Neural progenitor cell (in vitro differentiated cells): ENCODE data around the gene MTNR1B. TPM values are rescaled to one million over a fixed set of nuclear protein-coding genes. Genes with fewer than 3 reads are reported as not detected.

Source experiments
- DNase-seq: peaks from one replicate; pipeline ENCODE4 v3.0.0-alpha.2; 2016; ENCODE audit warnings: low spot score
- H2AFZ ChIP-seq: fragments of 200-600 bp; sonication (generic); replicated peaks from 2 replicates; pipeline ENCODE4 v1.6.1; 2016; ENCODE audit warnings: antibody characterized with exemption
- H3F3A ChIP-seq: fragments of 200-600 bp; sonication (generic); 2 replicates; pipeline ENCODE4 v1.6.1; 2016; ENCODE audit warnings: antibody characterized with exemption, low read depth
- H3K27ac ChIP-seq: fragments of 200-600 bp; sonication (generic); 2 replicates; pipeline ENCODE4 v1.5.1; 2016; ENCODE audit warnings: mild to moderate bottlenecking
- H3K27me3 ChIP-seq: fragments of 200-600 bp; sonication (generic); 2 replicates; pipeline ENCODE4 v1.6.1; 2016; ENCODE audit warnings: mild to moderate bottlenecking, moderate library complexity
- H3K36me3 ChIP-seq: fragments of 200-600 bp; sonication (generic); 2 replicates; pipeline ENCODE4 v1.5.1; 2016
- H3K4me1 ChIP-seq: fragments of 200-600 bp; sonication (generic); 2 replicates; pipeline ENCODE4 v1.6.1; 2016; ENCODE audit warnings: mixed run types
- H3K4me2 ChIP-seq: fragments of 200-600 bp; sonication (generic); 2 replicates; pipeline ENCODE4 v1.6.1; 2016
- H3K4me3 ChIP-seq: fragments of 200-600 bp; sonication (generic); 2 replicates; pipeline ENCODE4 v1.5.1; 2016
- H3K79me2 ChIP-seq: fragments of 200-600 bp; sonication (generic); 2 replicates; pipeline ENCODE4 v1.6.1; 2016; ENCODE audit warnings: low read depth
- H3K9ac ChIP-seq: fragments of 200-600 bp; sonication (generic); 2 replicates; pipeline ENCODE4 v1.6.1; 2016
- H3K9me3 ChIP-seq: fragments of 200-600 bp; sonication (generic); 2 replicates; pipeline ENCODE4 v1.5.1; 2016; ENCODE audit warnings: low read depth
- H4K20me1 ChIP-seq: fragments of 200-600 bp; sonication (generic); 2 replicates; pipeline ENCODE4 v1.6.1; 2016; ENCODE audit warnings: low read depth
- H3K27ac Mint-ChIP-seq: 3 replicates; pipeline ENCODE4 v1.8.0; 2021; ENCODE audit warnings: mixed read lengths
- H3K27me3 Mint-ChIP-seq: 2 replicates; pipeline ENCODE4 v1.8.0; 2022; ENCODE audit warnings: low read depth, mild to moderate bottlenecking, inconsistent platforms, moderate library complexity, mixed read lengths; ENCODE audit not compliant: insufficient read depth
- H3K36me3 Mint-ChIP-seq: 3 replicates; pipeline ENCODE4 v1.8.0; 2021; ENCODE audit warnings: mixed read lengths
- H3K4me1 Mint-ChIP-seq: 3 replicates; pipeline ENCODE4 v1.8.0; 2021; ENCODE audit warnings: mixed read lengths
- H3K4me3 Mint-ChIP-seq: 3 replicates; pipeline ENCODE4 v1.8.0; 2021; ENCODE audit warnings: mild to moderate bottlenecking, moderate library complexity, mixed read lengths
- H3K9me3 Mint-ChIP-seq: 3 replicates; pipeline ENCODE4 v1.8.0; 2020; ENCODE audit warnings: mixed read lengths
- EZH2 ChIP-seq: fragments of 200-600 bp; sonication (generic); IDR thresholded peaks from 2 replicates; pipeline ENCODE4 v1.6.1; 2017; ENCODE audit warnings: antibody characterized with exemption, mild to moderate bottlenecking, moderate library complexity
- EZH2phosphoT487 ChIP-seq: fragments of 200-600 bp; sonication (generic); IDR thresholded peaks from 2 replicates; pipeline ENCODE4 v1.6.1; 2017; ENCODE audit warnings: antibody characterized with exemption
- total RNA-seq: library from RNA; depleted of rRNA; stranded (reverse); fragments of >200 nt; gene quantifications from 2 replicates; pipeline ENCODE4 v1.2.3, GENCODE V29; 2015; ENCODE audit warnings: low replicate concordance
- TF ChIP-seq, protein P1 (sequence below): fragments of 200-600 bp; sonication (generic); IDR thresholded peaks from 2 replicates; pipeline ENCODE4 v1.5.1; 2017; ENCODE audit warnings: antibody characterized with exemption, mild to moderate bottlenecking

The MTNR1B gene
- total RNA-seq, 1 donor from 2014 or later: not detected

DNA sequence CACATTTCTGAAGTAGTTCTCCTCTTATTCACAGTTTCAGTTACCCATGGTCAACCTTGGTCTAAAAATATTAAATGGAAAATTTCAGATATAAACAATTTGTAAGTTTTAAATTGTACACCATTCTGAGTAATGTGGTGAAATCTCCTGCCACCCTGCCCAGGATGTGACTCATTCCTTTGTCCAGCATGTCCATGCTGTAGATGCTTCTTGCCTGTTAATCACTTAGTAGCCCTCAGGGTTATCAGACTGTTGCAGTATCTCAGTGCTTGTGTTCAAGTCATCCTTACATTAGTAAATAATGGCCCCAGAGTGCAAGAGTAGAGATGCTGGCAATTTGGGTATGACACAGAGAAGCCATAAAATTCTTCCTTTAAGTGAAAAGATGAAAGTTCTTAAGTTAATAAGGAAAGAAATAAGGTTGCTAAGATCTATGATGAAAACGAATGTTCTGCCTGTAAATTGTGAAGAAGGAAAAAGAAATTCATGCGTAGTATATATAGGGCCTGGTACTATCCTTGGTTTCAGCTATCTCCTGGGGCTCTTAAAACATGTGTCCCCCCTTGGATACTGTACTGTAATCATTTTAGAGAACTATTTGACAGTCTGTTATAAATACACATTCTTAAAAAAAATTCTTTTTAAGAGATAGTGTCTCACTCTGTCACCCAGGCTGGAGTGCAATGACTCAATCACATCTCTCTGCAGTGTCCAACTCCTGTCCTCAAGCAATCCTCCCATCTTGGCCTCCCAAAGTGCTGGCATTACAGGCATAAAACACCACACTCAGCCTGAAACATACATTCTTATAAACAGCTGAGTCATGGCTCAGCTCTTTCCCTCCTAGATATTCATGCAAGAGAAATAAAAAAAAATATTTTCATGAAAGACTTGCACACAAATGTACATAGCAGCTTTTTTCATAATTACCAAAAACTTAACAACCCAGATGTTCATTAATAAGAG, 31.3 kb downstream of the MTNR1B start:
- TF ChIP-seq EZH2: no peak
- TF ChIP-seq, protein P1, sequence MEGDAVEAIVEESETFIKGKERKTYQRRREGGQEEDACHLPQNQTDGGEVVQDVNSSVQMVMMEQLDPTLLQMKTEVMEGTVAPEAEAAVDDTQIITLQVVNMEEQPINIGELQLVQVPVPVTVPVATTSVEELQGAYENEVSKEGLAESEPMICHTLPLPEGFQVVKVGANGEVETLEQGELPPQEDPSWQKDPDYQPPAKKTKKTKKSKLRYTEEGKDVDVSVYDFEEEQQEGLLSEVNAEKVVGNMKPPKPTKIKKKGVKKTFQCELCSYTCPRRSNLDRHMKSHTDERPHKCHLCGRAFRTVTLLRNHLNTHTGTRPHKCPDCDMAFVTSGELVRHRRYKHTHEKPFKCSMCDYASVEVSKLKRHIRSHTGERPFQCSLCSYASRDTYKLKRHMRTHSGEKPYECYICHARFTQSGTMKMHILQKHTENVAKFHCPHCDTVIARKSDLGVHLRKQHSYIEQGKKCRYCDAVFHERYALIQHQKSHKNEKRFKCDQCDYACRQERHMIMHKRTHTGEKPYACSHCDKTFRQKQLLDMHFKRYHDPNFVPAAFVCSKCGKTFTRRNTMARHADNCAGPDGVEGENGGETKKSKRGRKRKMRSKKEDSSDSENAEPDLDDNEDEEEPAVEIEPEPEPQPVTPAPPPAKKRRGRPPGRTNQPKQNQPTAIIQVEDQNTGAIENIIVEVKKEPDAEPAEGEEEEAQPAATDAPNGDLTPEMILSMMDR: no peak
- no peak for TF ChIP-seq EZH2phosphoT487
- H3K27me3 Mint-ChIP-seq: no peaks in the 10 kb centered on the region
- Histone ChIP-seq H4K20me1 (no peaks in the 10 kb centered on the region), H3F3A (no peaks in the 10 kb centered on the region), H3K9ac (no peak overlapping the region), H3K4me1 (no peaks in the 10 kb centered on the region), H3K4me3 (no peak overlapping the region), H3K79me2 (no peaks in the 10 kb centered on the region), H3K27me3 (no peaks in the 10 kb centered on the region), H3K4me2 (no peak overlapping the region), H3K9me3 (no peaks in the 10 kb centered on the region), H2AFZ (no peak overlapping the region), H3K27ac (no peak overlapping the region), H3K36me3 (no peaks in the 10 kb centered on the region)
- no peaks in the 10 kb centered on the region for H3K36me3 Mint-ChIP-seq
- H3K4me1 Mint-ChIP-seq: peaks cover 9% of the 10 kb centered on the region
- H3K27ac Mint-ChIP-seq: no peak overlapping the region
- DNase-seq: no peak
- peaks cover 9% of the 10 kb centered on the region for H3K9me3 Mint-ChIP-seq
- no peak overlapping the region for H3K4me3 Mint-ChIP-seq

DNA sequence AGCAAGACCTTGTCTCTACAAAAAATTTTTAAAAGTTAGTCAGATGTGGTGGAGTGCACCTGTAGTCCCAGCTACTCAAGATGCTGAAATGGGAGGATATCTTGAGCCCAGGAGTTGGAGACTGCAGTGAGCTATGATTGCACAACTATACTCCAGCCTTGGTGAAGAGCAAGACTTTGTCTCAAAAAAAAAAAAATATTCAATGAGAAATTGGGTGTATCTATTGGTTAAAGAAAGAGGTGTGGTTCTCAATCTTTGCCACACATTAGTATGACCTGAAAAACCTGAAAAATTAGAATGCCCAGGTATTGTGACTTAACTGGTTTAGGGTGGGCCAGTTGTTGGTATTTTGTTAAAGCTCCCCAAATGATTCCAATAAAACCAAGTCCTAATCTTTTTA, 32.4 kb downstream of the MTNR1B start:
- no peak overlapping the region for H3K27ac Mint-ChIP-seq
- H3K9me3 Mint-ChIP-seq: peaks cover 12% of the 10 kb centered on the region
- H3K36me3 Mint-ChIP-seq: no peaks in the 10 kb centered on the region

DNA sequence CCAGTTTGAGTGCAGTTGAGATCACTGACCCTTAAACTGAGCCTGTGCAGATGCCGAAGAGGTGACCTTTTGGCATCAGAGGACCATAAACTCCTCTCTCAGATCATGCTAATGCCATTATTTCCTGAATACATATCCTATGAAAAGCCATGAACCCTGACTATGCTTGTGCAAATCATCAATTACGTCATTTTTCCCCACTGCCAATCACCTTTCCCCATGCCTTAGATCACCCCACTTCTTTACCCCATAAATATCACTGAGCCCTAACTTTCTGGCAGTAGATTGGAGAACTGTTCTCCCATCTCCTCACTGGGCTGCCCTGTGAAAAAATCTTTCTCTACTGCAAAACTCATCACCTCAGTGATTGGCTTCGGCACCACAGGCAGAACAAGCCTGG, 32.9 kb downstream of the MTNR1B start:
- no peaks in the 10 kb centered on the region for H3F3A ChIP-seq
- Mint-ChIP-seq H3K4me3 (no peak overlapping the region), H3K4me1 (peaks cover 9% of the 10 kb centered on the region), H3K36me3 (no peaks in the 10 kb centered on the region), H3K9me3 (peaks cover 13% of the 10 kb centered on the region), H3K27me3 (no peaks in the 10 kb centered on the region), H3K27ac (no peak overlapping the region)
- no peaks in the 10 kb centered on the region for H3K4me1 ChIP-seq
- no peak overlapping the region for H2AFZ ChIP-seq
- H3K27ac ChIP-seq: no peak overlapping the region
- no peaks in the 10 kb centered on the region for H3K79me2 ChIP-seq
- no peak overlapping the region for H3K9ac ChIP-seq
- H3K9me3 ChIP-seq: no peaks in the 10 kb centered on the region
- no peaks in the 10 kb centered on the region for H3K27me3 ChIP-seq
- no peak for DNase-seq
- H4K20me1 ChIP-seq: no peaks in the 10 kb centered on the region
- H3K4me2 ChIP-seq: no peak overlapping the region
- no peaks in the 10 kb centered on the region for H3K36me3 ChIP-seq
- TF ChIP-seq EZH2phosphoT487 (no peak), EZH2 (no peak)
- TF ChIP-seq, protein P1: no peak
- no peak overlapping the region for H3K4me3 ChIP-seq

More for the DNA sequence above, 32.4 kb downstream of the MTNR1B start:
- Histone ChIP-seq H4K20me1 (no peaks in the 10 kb centered on the region), H3K27ac (no peak overlapping the region), H3K9ac (no peak overlapping the region), H3K4me2 (no peak overlapping the region), H3K4me3 (no peak overlapping the region), H3K36me3 (no peaks in the 10 kb centered on the region), H3F3A (no peaks in the 10 kb centered on the region), H3K9me3 (no peaks in the 10 kb centered on the region), H3K4me1 (no peaks in the 10 kb centered on the region), H3K27me3 (no peaks in the 10 kb centered on the region), H2AFZ (no peak overlapping the region), H3K79me2 (no peaks in the 10 kb centered on the region)
- H3K27me3 Mint-ChIP-seq: no peaks in the 10 kb centered on the region
- TF ChIP-seq EZH2phosphoT487 (no peak), EZH2 (no peak)
- TF ChIP-seq, protein P1: no peak
- H3K4me1 Mint-ChIP-seq: peaks cover 9% of the 10 kb centered on the region
- H3K4me3 Mint-ChIP-seq: no peak overlapping the region
- DNase-seq: no peak
